WI38 (cell line): ENCODE results near the gene ALPP.
"Not testable (repeated sequence)": the region's sequence is repeated elsewhere in the genome, so short reads cannot be mapped to it uniquely, and the experiment has no call there.

ENCODE experiments used
- H3K4me3 ChIP-seq: 2 replicates; pipeline ENCODE4 v1.5.1; 2011; ENCODE audit warnings: low read depth, mild to moderate bottlenecking, control low read depth, low read length
- CTCF ChIP-seq: IDR thresholded peaks from 2 replicates; pipeline ENCODE4 v1.5.1; 2012; ENCODE audit warnings: low read depth, mild to moderate bottlenecking, control low read depth, low read length

The ALPP gene

GRCh38 chr2:232402518-232402917, 24.0 kb downstream of the ALPP start:
- TF ChIP-seq CTCF = no peak
- H3K4me3 ChIP-seq = no peak overlapping the region

GRCh38 chr2:232405943-232406510, 27.5 kb downstream of the ALPP start:
- TF ChIP-seq CTCF = no peak
- H3K4me3 ChIP-seq = no peak overlapping the region

- no peak for TF ChIP-seq CTCF
These were observed 28.2 kb downstream of the ALPP start, which contains the start of gene ALPG for GRCh38 chr2:232406556-232407310. Gene ALPG, plus strand, starts transcription at chr2:232406844. Its CDS starts 51 bp downstream, at chr2:232406895.

GRCh38 chr2:232407428-232408150, 29.0 kb downstream of the ALPP start:
- H3K4me3 ChIP-seq = not testable (repeated sequence)

More at GRCh38 chr2:232406556-232407310, 28.2 kb downstream of the ALPP start, which contains the start of gene ALPG:
- H3K4me3 ChIP-seq = no peak within 1 kb of the TSS

GRCh38 chr2:232408269-232408668, 29.7 kb downstream of the ALPP start:
- not testable (repeated sequence) for H3K4me3 ChIP-seq

- H3K4me3 ChIP-seq = not testable (repeated sequence)
These were observed 31.1 kb downstream of the ALPP start for GRCh38 chr2:232409617-232410016.

- no peak overlapping the region for H3K4me3 ChIP-seq
- TF ChIP-seq CTCF = no peak
These were observed 31.8 kb downstream of the ALPP start for GRCh38 chr2:232410238-232410900.

GRCh38 chr2:232411901-232412629, 33.5 kb downstream of the ALPP start:
- TF ChIP-seq CTCF = no peak
- H3K4me3 ChIP-seq = no peak overlapping the region
